GM23248 (cell line): ENCODE results near the gene SLC3A2. TPM values are rescaled to one million over a fixed set of nuclear protein-coding genes. Genes with fewer than 3 reads are reported as not detected.

Experiments
- DNase-seq: peaks from one replicate; pipeline ENCODE4 v3.0.0-alpha.2; 2015
- H2AFZ ChIP-seq: fragments of 200-600 bp; sonication (generic); 2 replicates; pipeline ENCODE4 v1.6.1; 2016; ENCODE audit warnings: antibody characterized with exemption
- H3F3A ChIP-seq: fragments of 200-600 bp; sonication (generic); 2 replicates; pipeline ENCODE4 v1.6.1; 2016; ENCODE audit warnings: mild to moderate bottlenecking, antibody characterized with exemption, mixed run types; ENCODE audit not compliant: insufficient read depth
- H3K27ac ChIP-seq: fragments of 200-600 bp; sonication (generic); 2 replicates; pipeline ENCODE4 v1.5.1; 2016; ENCODE audit warnings: mild to moderate bottlenecking
- H3K27me3 ChIP-seq: fragments of 200-600 bp; sonication (generic); replicated peaks from 2 replicates; pipeline ENCODE4 v1.6.1; 2016; ENCODE audit warnings: mild to moderate bottlenecking; ENCODE audit not compliant: insufficient read depth
- H3K36me3 ChIP-seq: fragments of 200-600 bp; sonication (generic); 2 replicates; pipeline ENCODE4 v1.6.1; 2016; ENCODE audit warnings: low read depth, mild to moderate bottlenecking
- H3K4me1 ChIP-seq: fragments of 200-600 bp; sonication (generic); 2 replicates; pipeline ENCODE4 v1.6.1; 2016; ENCODE audit warnings: mild to moderate bottlenecking; ENCODE audit not compliant: insufficient read depth
- H3K4me2 ChIP-seq: fragments of 200-600 bp; sonication (generic); one replicate; pipeline ENCODE4 v1.6.1; 2016; ENCODE audit warnings: mild to moderate bottlenecking; ENCODE audit not compliant: unreplicated experiment
- H3K4me3 ChIP-seq: fragments of 200-600 bp; sonication (generic); 2 replicates; pipeline ENCODE4 v1.5.1; 2016; ENCODE audit warnings: mild to moderate bottlenecking
- H3K79me2 ChIP-seq: fragments of 200-600 bp; sonication (generic); 2 replicates; pipeline ENCODE4 v1.6.1; 2016; ENCODE audit warnings: mild to moderate bottlenecking; ENCODE audit not compliant: insufficient read depth
- H3K9ac ChIP-seq: fragments of 200-600 bp; sonication (generic); 2 replicates; pipeline ENCODE4 v1.6.1; 2016; ENCODE audit warnings: mild to moderate bottlenecking
- H3K9me2 ChIP-seq: fragments of 200-600 bp; sonication (generic); 2 replicates; pipeline ENCODE4 v1.6.1; 2016; ENCODE audit warnings: mixed run types, mild to moderate bottlenecking, moderate library complexity; ENCODE audit not compliant: insufficient read depth
- H3K9me3 ChIP-seq: fragments of 200-600 bp; sonication (generic); one replicate; pipeline ENCODE4 v1.6.1; 2017; ENCODE audit warnings: low read depth
- H4K20me1 ChIP-seq: fragments of 200-600 bp; sonication (generic); 2 replicates; pipeline ENCODE4 v1.6.0; 2016; ENCODE audit not compliant: insufficient read depth
- EZH2 ChIP-seq: fragments of 200-600 bp; sonication (generic); IDR thresholded peaks from 2 replicates; pipeline ENCODE4 v1.6.1; 2018; ENCODE audit warnings: antibody characterized with exemption, mild to moderate bottlenecking; ENCODE audit not compliant: insufficient read depth, poor library complexity, severe bottlenecking
- EZH2phosphoT487 ChIP-seq: fragments of 200-600 bp; sonication (generic); IDR thresholded peaks from 2 replicates; pipeline ENCODE4 v1.6.1; 2018; ENCODE audit warnings: antibody characterized with exemption, moderate library complexity, mild to moderate bottlenecking, low read depth; ENCODE audit not compliant: insufficient read depth
- WGBS, 2 experiments: methylation state at CpG; one replicate each; pipeline ENCODE4 v1.1.6; 2015 to 2017; ENCODE audit warnings: low lambda C conversion rate in 2 of 2, low coverage in 1 of 2; ENCODE audit errors: missing lambda C conversion rate in 2 of 2; 5-methylcytosine and 5-hydroxymethylcytosine counted together
- in situ Hi-C: fragments of 300-500 bp; cut with MboI; formaldehyde crosslinking; loops from 2 replicates; pipeline ENCODE4 v1.15.0; 2020
- polyA plus RNA-seq: library from polyadenylated mRNA; unstranded; fragments of >200 nt; fragmentation: Nextera tagmentation; extraction: Ambion mirVana; gene quantifications from 2 replicates; pipeline ENCODE4 v1.2.1, GENCODE V29; 2016
- total RNA-seq: library from RNA; depleted of rRNA; stranded (reverse); fragments of >200 nt; shearing (Covaris generic); gene quantifications from 2 replicates; pipeline ENCODE4 v1.2.3, GENCODE V29; 2014

SLC3A2 gene
- total and polyA plus RNA-seq, 2 experiments from 2014 or later: 301 to 310 TPM

DNA sequence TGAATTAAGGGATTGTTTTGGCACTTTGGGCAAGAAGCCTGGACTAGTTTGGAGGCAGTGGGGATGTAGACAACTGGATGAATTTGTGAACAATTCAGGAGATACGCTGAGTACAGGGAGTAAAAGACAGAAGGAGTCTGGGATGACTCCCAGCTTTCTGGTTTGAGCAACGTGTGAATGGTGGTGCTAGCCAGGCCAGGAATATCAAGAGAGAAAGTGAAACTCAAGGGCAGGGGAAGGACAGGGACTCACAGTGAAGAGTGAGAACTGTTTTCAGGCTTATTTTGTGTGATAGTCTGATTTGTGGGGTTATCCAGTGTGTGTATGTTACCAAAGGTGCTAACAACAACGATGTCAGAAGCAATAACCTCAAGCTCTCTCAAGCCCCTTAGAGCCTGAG is 24.6 kb downstream of the SLC3A2 start:
- H3K9ac ChIP-seq: no peak overlapping the region
- no peaks in the 10 kb centered on the region for H3K79me2 ChIP-seq
- DNase-seq: no peak
- no peak overlapping the region for H3K4me3 ChIP-seq
- in situ Hi-C loops: loop anchor here (5.0 to 10.0 kb wide), 2 partner anchors 112 to 300 kb away; partner anchors contain the start of gene SLC22A8
- H4K20me1 ChIP-seq: no peaks in the 10 kb centered on the region
- WGBS, 2 experiments: 31 to 35% methylated on average over 3 of the region's 3 CpGs
- no peak overlapping the region for H2AFZ ChIP-seq
- H3K27ac ChIP-seq: no peak overlapping the region
- peaks cover 5% of the 10 kb centered on the region; the same call in 1 of the 2 replicates for H3F3A ChIP-seq
- H3K4me2 ChIP-seq: no peak overlapping the region
- no peaks in the 10 kb centered on the region for H3K9me2 ChIP-seq
- H3K36me3 ChIP-seq: no peaks in the 10 kb centered on the region
- no peaks in the 10 kb centered on the region for H3K9me3 ChIP-seq
- H3K4me1 ChIP-seq: peaks cover 7% of the 10 kb centered on the region
- no peak for TF ChIP-seq EZH2
- no peak for TF ChIP-seq EZH2phosphoT487
- no peaks in the 10 kb centered on the region for H3K27me3 ChIP-seq

DNA sequence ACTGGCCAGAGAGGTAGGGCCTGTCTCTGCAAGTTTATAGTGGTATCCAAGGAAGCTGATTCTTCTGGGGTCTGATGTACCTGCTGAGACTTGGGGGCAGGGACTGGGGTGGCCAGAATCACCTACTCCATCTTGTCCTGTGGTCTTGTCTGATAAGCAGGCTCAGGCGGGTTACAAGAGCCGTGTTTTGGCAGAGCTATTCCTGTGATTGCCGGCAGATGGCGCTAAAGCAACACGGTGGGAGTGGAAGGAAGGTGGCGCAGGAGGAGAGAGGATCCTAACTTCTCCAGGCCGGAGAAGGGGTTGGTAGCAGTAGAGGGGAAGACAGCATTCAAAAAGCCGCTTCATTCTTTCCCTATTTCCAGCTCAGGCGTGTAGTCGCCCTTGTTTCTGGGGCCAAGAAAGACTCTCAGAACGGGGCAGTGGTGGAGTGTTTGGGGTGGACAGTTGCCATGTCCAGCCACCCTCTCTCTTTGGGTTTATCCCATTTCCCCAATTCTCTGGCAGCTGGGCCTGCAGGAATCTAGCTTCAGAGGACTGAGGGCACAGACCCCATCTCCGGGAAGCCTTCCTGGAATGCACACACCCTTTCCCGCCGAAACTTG is 25.3 kb downstream of the SLC3A2 start:
- in situ Hi-C loops: loop anchor here (5.0 to 10.0 kb wide), 2 partner anchors 111 to 299 kb away; partner anchors contain the start of gene SLC22A8
- no peak overlapping the region for H3K9ac ChIP-seq

GRCh38 chr11:62908468-62909072 is 27.9 kb downstream of the SLC3A2 start:
- no peak for DNase-seq
- Histone ChIP-seq H3K27me3 (no peaks in the 10 kb centered on the region), H3K79me2 (no peaks in the 10 kb centered on the region), H3K4me3 (no peak overlapping the region), H3F3A (no peaks in the 10 kb centered on the region), H3K9ac (no peak overlapping the region), H3K9me3 (no peaks in the 10 kb centered on the region), H3K36me3 (no peaks in the 10 kb centered on the region), H3K9me2 (no peaks in the 10 kb centered on the region), H3K27ac (no peak overlapping the region), H3K4me2 (no peak overlapping the region), H4K20me1 (no peaks in the 10 kb centered on the region), H2AFZ (no peak overlapping the region), H3K4me1 (no peaks in the 10 kb centered on the region)
- TF ChIP-seq EZH2: no peak
- TF ChIP-seq EZH2phosphoT487: no peak
- 62 to 67% methylated on average over 9 of the region's 9 CpGs for WGBS, 2 experiments
- in situ Hi-C loops: loop anchor here (5.0 to 10.0 kb wide), 2 partner anchors 109 to 296 kb away; partner anchors contain the start of gene SLC22A8

More for the DNA sequence above, 25.3 kb downstream of the SLC3A2 start:
- Histone ChIP-seq H4K20me1 (no peaks in the 10 kb centered on the region), H3K9me2 (no peaks in the 10 kb centered on the region), H3K4me1 (peaks cover 7% of the 10 kb centered on the region), H3F3A (peaks cover 5% of the 10 kb centered on the region; the same call in 1 of the 2 replicates), H3K27me3 (no peaks in the 10 kb centered on the region), H3K27ac (no peak overlapping the region), H3K79me2 (no peaks in the 10 kb centered on the region), H2AFZ (no peak overlapping the region), H3K36me3 (no peaks in the 10 kb centered on the region), H3K4me2 (no peak overlapping the region), H3K9me3 (no peaks in the 10 kb centered on the region), H3K4me3 (no peak overlapping the region)
- DNase-seq: peak; percentile 76
- WGBS, 2 experiments: 16 to 17% methylated on average over 14 of the region's 14 CpGs
- TF ChIP-seq EZH2phosphoT487 (no peak), EZH2 (no peak)

DNA sequence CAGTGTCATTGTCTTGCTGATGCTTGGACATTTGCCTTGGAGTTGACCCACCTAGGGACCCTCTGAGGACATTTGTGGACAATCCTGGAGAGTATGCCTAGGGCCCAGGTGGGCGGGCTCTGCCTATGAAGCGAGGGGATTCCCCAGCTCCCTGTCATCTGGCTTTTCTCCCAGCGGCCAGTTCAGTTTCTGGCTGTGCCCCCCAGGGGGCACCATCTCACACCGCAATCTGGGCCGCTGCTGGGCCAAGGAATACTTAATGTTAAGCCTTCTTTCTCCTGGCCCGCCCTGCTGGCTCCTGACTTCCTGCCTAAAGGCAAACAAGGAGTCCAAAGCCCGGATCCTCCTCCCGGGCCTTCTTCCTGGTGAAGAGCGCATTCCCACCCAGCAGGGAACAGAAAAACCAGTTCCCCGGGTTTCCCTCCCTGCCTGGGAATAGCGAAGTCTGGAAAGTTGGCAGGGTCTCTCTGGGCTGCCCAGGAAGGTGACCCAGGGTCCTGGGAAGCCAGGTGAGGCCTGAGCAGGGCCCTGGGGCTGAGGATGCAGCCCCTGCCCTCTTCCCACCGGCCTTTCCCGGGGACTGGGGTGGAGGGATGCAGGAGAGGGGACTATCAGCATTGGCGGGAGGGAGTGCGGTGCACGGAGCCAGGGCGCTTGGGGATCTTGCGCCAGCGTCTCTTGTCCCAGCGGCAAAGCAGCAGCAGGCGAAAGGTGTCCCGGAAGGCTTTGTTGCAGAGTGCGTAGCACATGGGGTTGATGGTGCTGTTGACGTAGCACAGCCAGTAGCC is 28.6 kb downstream of the SLC3A2 start:
- Histone ChIP-seq H3K9me2 (no peaks in the 10 kb centered on the region), H3K27ac (no peak overlapping the region), H2AFZ (peak overlapping the region; percentile 84), H4K20me1 (no peaks in the 10 kb centered on the region), H3K9ac (peak overlapping the region; percentile 42), H3K27me3 (no peaks in the 10 kb centered on the region), H3K9me3 (no peaks in the 10 kb centered on the region), H3K4me1 (no peaks in the 10 kb centered on the region), H3K36me3 (no peaks in the 10 kb centered on the region), H3K4me3 (no peak overlapping the region), H3F3A (no peaks in the 10 kb centered on the region), H3K79me2 (no peaks in the 10 kb centered on the region), H3K4me2 (peak overlapping the region; percentile 16)
- WGBS, 2 experiments: 46 to 51% methylated on average over 22 to 24 of the region's 24 CpGs
- in situ Hi-C loops: loop anchor here (5.0 to 10.0 kb wide), 2 partner anchors 108 to 296 kb away; partner anchors contain the start of gene SLC22A8
- TF ChIP-seq EZH2: no peak
- TF ChIP-seq EZH2phosphoT487: no peak
- DNase-seq: peak; percentile 86
